ENCODE measurements around the gene MAGI2.

GRCh38 chr7:79410345-79410744 lies 43.1 kb downstream of the MAGI2 start:
- TF ChIP-seq POLR2A (IDR thresholded peaks at IDR 0.05; ENCODE audit: low read length), result no peak
- no peak for TF ChIP-seq GATA1 (IDR thresholded peaks at IDR 0.05; ENCODE audit: low read depth, low read length)
